ENCODE data around the gene MAPK10. TPM values are rescaled to one million over a fixed set of nuclear protein-coding genes. Genes with fewer than 3 reads are reported as not detected.

MAPK10 gene
- total RNA-seq, 2 experiments from 2014 or later: 0.28 to 0.36 TPM

- POLR2A ChIA-PET: no interaction called here
- H3K27me3 ChIP-seq (ENCODE audit: control insufficient read depth in 1 of 2, insufficient read depth in 2 of 2, low read length in 2 of 2): no peaks in the 10 kb centered on the region
- ATAC-seq (ENCODE audit: poor library complexity) (no peak), DNase-seq (no peak)
- no peak for TF ChIP-seq CTCF (IDR thresholded peaks at IDR 0.05)
- CTCF ChIA-PET: no interaction called here
- H3K9me3 ChIP-seq (ENCODE audit: control insufficient read depth in 1 of 2, insufficient read depth in 1 of 2, low read length in 2 of 2): no peaks in the 10 kb centered on the region
- no peak overlapping the region for H3K27ac Mint-ChIP-seq
- H3K4me1 ChIP-seq (ENCODE audit: insufficient read depth, low read length): no peaks in the 10 kb centered on the region
- no peak overlapping the region for H3K4me3 Mint-ChIP-seq
- no peaks in the 10 kb centered on the region for H3K9me3 Mint-ChIP-seq
- H3K36me3 Mint-ChIP-seq (ENCODE audit: low read depth): no peaks in the 10 kb centered on the region
- no peak overlapping the region for H3K4me3 ChIP-seq (ENCODE audit: low read length)
- intact Hi-C loops (cut with DNase I, micrococcal nuclease): no loop called here
- no peaks in the 10 kb centered on the region for H3K27me3 Mint-ChIP-seq
- H3K27ac ChIP-seq (ENCODE audit: low read depth in 1 of 2, low read length in 2 of 2): no peak overlapping the region
- no peaks in the 10 kb centered on the region for H3K4me1 Mint-ChIP-seq (ENCODE audit: low read depth)
- no peaks in the 10 kb centered on the region for H3K36me3 ChIP-seq (ENCODE audit: insufficient read depth, low read length)
Observed at GRCh38 chr4:86302251-86302650, 57.6 kb downstream of the MAPK10 start.

DNA sequence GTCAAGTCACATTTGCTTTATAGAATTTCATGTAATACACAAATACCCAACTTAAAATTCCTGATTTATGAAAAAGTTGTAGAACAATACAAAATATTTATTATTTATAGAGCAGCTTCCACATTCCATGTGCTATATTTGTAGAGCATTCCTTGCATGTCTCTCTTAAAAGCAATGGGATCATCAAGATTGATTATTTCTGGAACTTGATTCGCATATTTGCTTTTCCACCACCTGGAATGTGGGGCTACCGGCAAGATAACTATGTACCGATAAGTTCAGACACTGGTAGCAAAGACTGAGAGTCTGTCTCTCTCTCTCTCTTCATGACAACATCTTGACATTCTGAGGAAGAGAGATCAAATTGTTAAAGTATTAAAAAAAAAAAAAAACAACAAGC is 59.3 kb downstream of the MAPK10 start:
- TF ChIP-seq CTCF (IDR thresholded peaks at IDR 0.05): no peak
- Mint-ChIP-seq H3K36me3 (ENCODE audit: low read depth) (no peaks in the 10 kb centered on the region), H3K27ac (no peak overlapping the region), H3K4me3 (no peak overlapping the region), H3K4me1 (ENCODE audit: low read depth) (no peaks in the 10 kb centered on the region), H3K27me3 (no peaks in the 10 kb centered on the region), H3K9me3 (no peaks in the 10 kb centered on the region)
- ATAC-seq (ENCODE audit: poor library complexity) (no peak), DNase-seq (no peak)
- POLR2A ChIA-PET: no interaction called here
- Histone ChIP-seq H3K27me3 (ENCODE audit: control insufficient read depth in 1 of 2, insufficient read depth in 2 of 2, low read length in 2 of 2) (no peaks in the 10 kb centered on the region), H3K9me3 (ENCODE audit: control insufficient read depth in 1 of 2, insufficient read depth in 1 of 2, low read length in 2 of 2) (no peaks in the 10 kb centered on the region), H3K4me1 (ENCODE audit: insufficient read depth, low read length) (no peaks in the 10 kb centered on the region), H3K27ac (ENCODE audit: low read depth in 1 of 2, low read length in 2 of 2) (no peak overlapping the region), H3K4me3 (ENCODE audit: low read length) (no peak overlapping the region), H3K36me3 (ENCODE audit: insufficient read depth, low read length) (no peaks in the 10 kb centered on the region)
- intact Hi-C loops (cut with DNase I, micrococcal nuclease): no loop called here
- CTCF ChIA-PET: no interaction called here

DNA sequence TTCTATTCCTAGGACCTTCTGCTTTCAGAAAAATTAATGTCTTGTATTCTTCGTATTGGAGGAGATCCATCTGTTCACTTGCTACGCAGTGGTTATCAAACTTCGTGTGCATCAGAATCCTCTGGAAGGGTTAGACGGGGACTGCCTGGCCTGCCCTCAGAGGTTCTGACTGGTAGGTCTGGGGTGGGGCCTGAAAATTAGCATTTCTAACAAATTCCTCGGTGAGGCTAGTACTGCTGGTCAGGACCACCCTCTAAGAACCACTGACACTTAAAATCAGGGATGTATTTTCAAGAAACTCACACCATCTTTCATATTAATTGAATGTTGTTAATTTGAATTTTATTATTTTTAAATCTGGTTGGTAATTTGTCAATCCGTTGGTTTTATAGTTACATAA is 63.0 kb downstream of the MAPK10 start:
- Histone ChIP-seq H3K27ac (ENCODE audit: low read depth in 1 of 2, low read length in 2 of 2) (no peak overlapping the region), H3K4me3 (ENCODE audit: low read length) (no peak overlapping the region), H3K9me3 (ENCODE audit: control insufficient read depth in 1 of 2, insufficient read depth in 1 of 2, low read length in 2 of 2) (no peaks in the 10 kb centered on the region), H3K27me3 (ENCODE audit: control insufficient read depth in 1 of 2, insufficient read depth in 2 of 2, low read length in 2 of 2) (no peaks in the 10 kb centered on the region), H3K36me3 (ENCODE audit: insufficient read depth, low read length) (no peaks in the 10 kb centered on the region), H3K4me1 (ENCODE audit: insufficient read depth, low read length) (no peaks in the 10 kb centered on the region)
- no peaks in the 10 kb centered on the region for H3K36me3 Mint-ChIP-seq (ENCODE audit: low read depth)
- TF ChIP-seq CTCF (IDR thresholded peaks at IDR 0.05): no peak
- H3K27ac Mint-ChIP-seq: no peak overlapping the region
- H3K27me3 Mint-ChIP-seq: no peaks in the 10 kb centered on the region
- H3K4me1 Mint-ChIP-seq (ENCODE audit: low read depth): no peaks in the 10 kb centered on the region
- ATAC-seq (ENCODE audit: poor library complexity) (no peak), DNase-seq (no peak)
- POLR2A ChIA-PET: no interaction called here
- H3K9me3 Mint-ChIP-seq: no peaks in the 10 kb centered on the region
- no peak overlapping the region for H3K4me3 Mint-ChIP-seq
- intact Hi-C loops (cut with DNase I, micrococcal nuclease): no loop called here
- CTCF ChIA-PET: no interaction called here
